NCI-H2196 treated with DMSO at 0.1 percent for 48 hours (cell line): ENCODE results near the gene HPS3.
A peak's percentile ranks its signal among the peaks of the same experiment; 100 is the strongest.
"Not testable (repeated sequence)": the region's sequence is repeated elsewhere in the genome, so short reads cannot be mapped to it uniquely, and the experiment has no call there.

Experiments
- DNase-seq: peaks from one replicate; lab custom pipeline; 2025; ENCODE audit not compliant: unreplicated experiment; lab: John Stamatoyannopoulos, UW

Gene HPS3

GRCh38 chr3:149129326-149130205 is at the start of gene HPS3:
HPS3 (plus strand) TSS chr3:149129638; CDS start chr3:149129724, 86 bp downstream.
- peak; percentile 95 for DNase-seq

GRCh38 chr3:149080011-149080698 is 49.3 kb upstream of the HPS3 start:
- no peak for DNase-seq

- no peak for DNase-seq
Observed at GRCh38 chr3:149080699-149081091, 48.7 kb upstream of the HPS3 start.

- no peak for DNase-seq
Observed at GRCh38 chr3:149081772-149082171, 47.7 kb upstream of the HPS3 start.

GRCh38 chr3:149085828-149086231 is 43.6 kb upstream of the HPS3 start:
- DNase-seq: peak; percentile 63

GRCh38 chr3:149086232-149086988 is 43.0 kb upstream of the HPS3 start, which contains the start of gene HLTF:
HLTF (minus strand) TSS chr3:149086533; CDS start chr3:149086336, 197 bp downstream.
- peak; percentile 99 for DNase-seq

GRCh38 chr3:149087208-149087607 is 42.2 kb upstream of the HPS3 start:
- DNase-seq: no peak

- no peak for DNase-seq
Observed at GRCh38 chr3:149089395-149089794, 40.0 kb upstream of the HPS3 start.

- no peak for DNase-seq
Observed at GRCh38 chr3:149090461-149090860, 39.0 kb upstream of the HPS3 start.

- no peak for DNase-seq
Observed at GRCh38 chr3:149090907-149091306, 38.5 kb upstream of the HPS3 start.

- DNase-seq: no peak
Observed at GRCh38 chr3:149091983-149092382, 37.5 kb upstream of the HPS3 start.

- DNase-seq: no peak
Observed at GRCh38 chr3:149095487-149095886, 34.0 kb upstream of the HPS3 start.

- DNase-seq: not testable (repeated sequence)
Observed at GRCh38 chr3:149097987-149098386, 31.5 kb upstream of the HPS3 start.

GRCh38 chr3:149101154-149101553 is 28.3 kb upstream of the HPS3 start:
- no peak for DNase-seq

- no peak for DNase-seq
Observed at GRCh38 chr3:149101641-149102040, 27.8 kb upstream of the HPS3 start.

GRCh38 chr3:149104484-149104883 is 25.0 kb upstream of the HPS3 start:
- no peak for DNase-seq

- DNase-seq: no peak
Observed at GRCh38 chr3:149114458-149114857, 15.0 kb upstream of the HPS3 start.

GRCh38 chr3:149115114-149115513 is 14.3 kb upstream of the HPS3 start:
- DNase-seq: no peak

GRCh38 chr3:149118724-149119123 is 10.7 kb upstream of the HPS3 start:
- DNase-seq: no peak

- DNase-seq: no peak
Observed at GRCh38 chr3:149119466-149119865, 10.0 kb upstream of the HPS3 start.
